Measurements from ENCODE around the gene LRGUK. TPM values are rescaled to one million over a fixed set of nuclear protein-coding genes. Genes with fewer than 3 reads are reported as not detected.

LRGUK gene
- total RNA-seq, 1 experiment from 2014 or later, result 1.5 TPM

DNA sequence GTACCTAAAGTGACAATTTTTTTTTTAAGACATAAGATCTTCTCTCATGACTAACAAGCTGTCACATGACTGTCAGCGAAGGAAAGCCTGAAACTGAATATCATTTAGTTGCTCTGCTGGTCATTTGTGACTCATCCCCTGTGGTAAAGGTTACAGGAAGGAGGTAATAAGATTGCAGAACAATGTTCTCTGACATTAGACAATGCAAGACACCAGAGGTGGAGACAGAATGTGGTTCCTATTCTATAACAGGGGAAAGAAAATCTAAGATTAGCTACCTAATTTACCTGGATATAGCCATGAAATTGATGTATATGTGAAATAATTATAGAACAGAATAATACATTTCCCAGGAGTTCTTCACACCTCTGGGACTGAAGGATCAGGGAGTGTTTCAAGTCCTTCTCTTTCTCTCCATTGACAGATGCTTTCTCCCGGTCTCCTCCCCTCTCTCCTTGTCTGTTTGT lies 47.7 kb downstream of the LRGUK start:
- Histone ChIP-seq H3K9ac (ENCODE audit: extremely low read depth, insufficient read length, low read length) (no peak overlapping the region), H2BK12ac (ENCODE audit: insufficient read length, low read depth, low read length) (no peak overlapping the region), H2BK20ac (ENCODE audit: low read depth, low read length, poor library complexity, severe bottlenecking) (no peak overlapping the region), H3K23ac (ENCODE audit: insufficient read length, low read depth, low read length) (no peak overlapping the region), H3T11ph (ENCODE audit: low read length) (no peak overlapping the region), H3K4me1 (ENCODE audit: insufficient read depth, low read length) (no peaks in the 10 kb centered on the region), H3K56ac (ENCODE audit: insufficient read length, low read depth, low read length) (no peak overlapping the region), H2BK5ac (ENCODE audit: insufficient read length, low read length) (no peak overlapping the region), H3K27ac (ENCODE audit: insufficient read length, low read depth, low read length) (no peak overlapping the region), H3K4ac (ENCODE audit: low read depth, low read length) (no peak overlapping the region), H3K9me3 (ENCODE audit: control insufficient read depth, low read depth, low read length) (no peaks in the 10 kb centered on the region), H3K14ac (ENCODE audit: insufficient read depth, low read length) (no peak overlapping the region), H3K27me3 (ENCODE audit: insufficient read depth, low read length) (no peaks in the 10 kb centered on the region), H4K8ac (replicated peaks; ENCODE audit: insufficient read length, low read depth, low read length) (no peak overlapping the region), H4K5ac (ENCODE audit: insufficient read length, low read depth, low read length) (no peak overlapping the region), H3K4me2 (ENCODE audit: insufficient read depth, insufficient read length, low read length) (no peak overlapping the region), H2BK15ac (ENCODE audit: low read depth, low read length) (no peak overlapping the region), H3K79me2 (ENCODE audit: insufficient read depth, low read length) (no peaks in the 10 kb centered on the region), H3K18ac (ENCODE audit: insufficient read length, low read depth, low read length) (no peak overlapping the region), H4K20me1 (ENCODE audit: control insufficient read depth, insufficient read depth, insufficient read length) (no peaks in the 10 kb centered on the region), H3K23me2 (ENCODE audit: insufficient read length, low read depth, low read length, poor library complexity, severe bottlenecking) (no peaks in the 10 kb centered on the region), H2BK120ac (ENCODE audit: low read depth, low read length, poor library complexity, severe bottlenecking) (no peak overlapping the region), H3K79me1 (ENCODE audit: insufficient read depth, low read depth, low read length, poor library complexity, severe bottlenecking) (no peaks in the 10 kb centered on the region), H2AK5ac (ENCODE audit: insufficient read length, low read length) (no peak overlapping the region), H4K91ac (ENCODE audit: insufficient read length, low read depth, low read length) (no peak overlapping the region), H2AFZ (ENCODE audit: low read length) (no peak overlapping the region)
- no peaks in the 10 kb centered on the region for H3K9me3 Mint-ChIP-seq
- no peak overlapping the region for H3K4me3 Mint-ChIP-seq
- no peak for DNase-seq
- no peak overlapping the region for H3K27ac Mint-ChIP-seq
- no peaks in the 10 kb centered on the region for H3K27me3 Mint-ChIP-seq (ENCODE audit: low read depth)
- TF ChIP-seq CTCF (conservative IDR thresholded peaks at IDR 0.05), result no peak
- peaks cover 2 to 4% of the 10 kb centered on the region in 2 experiments for H3K4me1 Mint-ChIP-seq
- H3K36me3 Mint-ChIP-seq (ENCODE audit: insufficient read depth in 1 of 3, low read depth in 3 of 3), result no peaks in the 10 kb centered on the region
- no CpG with 5 or more reads among the region's 2 CpGs for WGBS (ENCODE audit: extremely low coverage, insufficient read length, low lambda C conversion rate)
